Ascending aorta (tissue), 2 donors: ENCODE results near the gene ATP2B2. TPM values are rescaled to one million over a fixed set of nuclear protein-coding genes. Genes with fewer than 3 reads are reported as not detected.

Experiments used
- DNase-seq, 2 donors: peaks; one replicate each; pipeline ENCODE4 v3.0.0-alpha.2; 2019; ENCODE audit warnings: low spot score in 2 of 2
- H3K27ac ChIP-seq, 2 donors: fragments of 200-600 bp; sonication (generic); one replicate each; pipeline ENCODE4 v1.5.1; 2016 to 2017; ENCODE audit warnings: mild to moderate bottlenecking in 1 of 2
- H3K27me3 ChIP-seq: fragments of 200-600 bp; sonication (generic); one replicate; pipeline ENCODE4 v1.5.1; 2017
- H3K36me3 ChIP-seq, 2 donors: fragments of 200-600 bp; sonication (generic); one replicate each; pipeline ENCODE4 v1.5.1; 2016
- H3K4me1 ChIP-seq, 2 donors: fragments of 200-600 bp; sonication (generic); one replicate each; pipeline ENCODE4 v1.5.1; 2016 to 2017; ENCODE audit warnings: mild to moderate bottlenecking in 1 of 2
- H3K4me3 ChIP-seq, 2 donors: fragments of 200-600 bp; sonication (generic); one replicate each; pipeline ENCODE4 v1.5.1; 2016 to 2017; ENCODE audit warnings: mild to moderate bottlenecking in 1 of 2
- H3K9me3 ChIP-seq, 2 donors: fragments of 200-600 bp; sonication (generic); one replicate each; pipeline ENCODE4 v1.5.1; 2016
- CTCF ChIP-seq, 3 experiments: fragments of 200-600 bp in 2 of 3; fragments of 450-650 bp in 1 of 3; sonication (generic) in 2 of 3; IDR thresholded peaks; one replicate each; pipeline ENCODE4 v1.5.1; 2016 to 2019; ENCODE audit warnings: antibody characterized with exemption in 3 of 3, mild to moderate bottlenecking in 1 of 3, moderate library complexity in 1 of 3
- intact Hi-C: fragments of 100-400 bp; cut with DNase I; formaldehyde crosslinking; loops from one replicate; pipeline ENCODE4 v1.15.1; 2023
- total RNA-seq: library from RNA; depleted of rRNA; stranded (reverse); fragments of >200 nt; gene quantifications from one replicate; pipeline ENCODE4 v1.1.0, GENCODE V29; 2016

Gene ATP2B2
- total RNA-seq, 1 donor from 2014 or later = not detected

DNA sequence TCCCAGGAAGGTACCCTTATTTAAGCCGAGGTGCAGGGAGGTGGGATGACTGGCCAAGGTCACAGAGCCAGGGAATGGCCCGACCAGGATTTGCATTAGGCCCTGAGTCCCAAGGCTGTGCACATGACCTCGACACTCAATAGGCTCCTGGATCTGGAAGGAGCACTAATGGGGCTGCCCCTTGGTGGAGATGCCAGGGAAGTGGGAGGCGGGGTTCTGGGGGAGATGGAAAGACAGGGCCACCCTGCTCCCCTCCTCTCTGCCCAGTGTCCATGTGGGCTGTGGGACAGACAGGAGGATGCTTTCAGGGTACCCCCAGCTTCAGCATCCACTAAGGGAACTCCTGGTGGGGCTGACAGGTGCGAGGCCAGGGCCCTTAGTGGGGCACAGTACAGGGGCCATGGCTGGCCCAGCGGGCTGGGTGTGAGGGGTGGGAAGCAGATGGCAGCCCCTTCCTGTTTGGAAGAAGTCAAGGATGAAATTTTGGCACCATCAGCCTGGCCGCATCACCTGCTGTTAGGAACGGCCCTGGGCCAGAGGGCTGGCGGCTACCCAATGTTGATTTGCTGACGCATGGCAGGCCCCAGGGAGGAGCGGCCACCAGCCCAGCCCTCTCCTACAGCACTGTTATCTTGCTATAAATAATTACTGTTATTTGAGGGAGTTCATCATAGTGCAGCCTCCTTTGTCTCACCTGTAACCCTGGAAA, 37.3 kb downstream of the ATP2B2 start:
- Histone ChIP-seq H3K4me3 (no peak overlapping the region), H3K4me1 (no peaks in the 10 kb centered on the region), H3K27ac (no peak overlapping the region), H3K36me3 (no peaks in the 10 kb centered on the region), H3K9me3 (no peaks in the 10 kb centered on the region), H3K27me3 (no peaks in the 10 kb centered on the region)
- intact Hi-C loops = no loop called here
- no peak for DNase-seq
- TF ChIP-seq CTCF (IDR thresholded peaks at IDR 0.05) = no peak

GRCh38 chr3:10467204-10467603, 38.2 kb downstream of the ATP2B2 start:
- no peak overlapping the region for H3K4me3 ChIP-seq
- no peak for TF ChIP-seq CTCF (IDR thresholded peaks at IDR 0.05)
- no peaks in the 10 kb centered on the region for H3K9me3 ChIP-seq
- H3K36me3 ChIP-seq = no peaks in the 10 kb centered on the region
- intact Hi-C loops = no loop called here
- H3K27me3 ChIP-seq = no peaks in the 10 kb centered on the region
- no peak overlapping the region for H3K27ac ChIP-seq
- DNase-seq = no peak
- no peaks in the 10 kb centered on the region for H3K4me1 ChIP-seq

GRCh38 chr3:10466186-10466585, 39.2 kb downstream of the ATP2B2 start:
- Histone ChIP-seq H3K36me3 (no peaks in the 10 kb centered on the region), H3K4me3 (no peak overlapping the region), H3K27ac (no peak overlapping the region), H3K4me1 (no peaks in the 10 kb centered on the region), H3K9me3 (no peaks in the 10 kb centered on the region), H3K27me3 (no peaks in the 10 kb centered on the region)
- no peak for TF ChIP-seq CTCF (IDR thresholded peaks at IDR 0.05)
- no peak for DNase-seq
- intact Hi-C loops = no loop called here

GRCh38 chr3:10465161-10465560, 40.2 kb downstream of the ATP2B2 start:
- TF ChIP-seq CTCF (IDR thresholded peaks at IDR 0.05) = no peak
- no peak for DNase-seq
- intact Hi-C loops = no loop called here

GRCh38 chr3:10463533-10464434, 41.6 kb downstream of the ATP2B2 start:
- Histone ChIP-seq H3K9me3 (no peaks in the 10 kb centered on the region), H3K4me1 (no peaks in the 10 kb centered on the region), H3K36me3 (no peaks in the 10 kb centered on the region), H3K4me3 (no peak overlapping the region), H3K27ac (no peak overlapping the region), H3K27me3 (no peaks in the 10 kb centered on the region)
- intact Hi-C loops = no loop called here
- DNase-seq = no peak
- no peak for TF ChIP-seq CTCF (IDR thresholded peaks at IDR 0.05)

More at GRCh38 chr3:10465161-10465560, 40.2 kb downstream of the ATP2B2 start:
- no peak overlapping the region for H3K27ac ChIP-seq
- H3K9me3 ChIP-seq = no peaks in the 10 kb centered on the region
- H3K4me1 ChIP-seq = no peaks in the 10 kb centered on the region
- H3K27me3 ChIP-seq = no peaks in the 10 kb centered on the region
- H3K4me3 ChIP-seq = no peak overlapping the region
- no peaks in the 10 kb centered on the region for H3K36me3 ChIP-seq
